Measurements from ENCODE around the gene ZNF316.

The ZNF316 gene

DNA sequence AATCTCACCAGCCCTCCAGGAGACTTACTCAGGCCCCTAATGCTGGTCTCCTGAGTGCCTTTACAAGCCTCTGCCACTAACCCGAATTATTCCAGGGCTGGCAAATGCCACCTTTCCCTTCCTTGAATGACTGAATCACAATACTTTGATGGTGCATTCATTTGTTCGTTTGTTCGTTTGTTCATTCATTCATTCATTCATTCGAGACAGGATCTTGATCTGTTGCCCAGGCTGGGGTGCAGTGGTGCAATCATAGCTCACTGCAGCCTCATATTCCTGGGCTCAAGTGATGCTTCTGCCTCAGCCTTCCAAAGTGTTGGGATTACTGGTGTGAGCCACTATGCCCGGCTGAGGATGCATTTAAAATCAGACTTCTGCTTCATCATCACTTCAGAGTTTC lies 63.7 kb downstream of the ZNF316 start:
- no peak for ATAC-seq

DNA sequence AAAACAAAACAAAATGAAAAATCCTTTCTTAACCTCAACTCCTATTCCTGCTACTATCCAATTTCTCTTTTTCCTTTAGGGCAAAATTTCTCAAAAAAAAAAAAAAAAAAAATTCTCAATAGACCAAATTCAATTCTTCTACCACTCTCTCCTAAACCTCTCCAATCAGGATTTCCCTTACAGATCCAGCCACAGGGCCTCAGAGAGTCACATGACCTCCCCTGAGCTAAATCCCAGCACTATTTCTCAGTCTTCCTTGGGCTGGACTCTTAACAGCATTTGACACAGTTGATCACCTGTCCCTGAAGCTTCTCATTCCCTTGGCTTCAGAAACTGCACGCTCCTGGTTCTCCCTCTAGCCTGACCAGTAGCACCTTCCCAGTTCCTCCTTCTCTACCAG lies 64.7 kb downstream of the ZNF316 start:
- no peak for ATAC-seq

Measured in activated CD4-positive, CD25-positive, alpha-beta regulatory T cell treated with anti-CD3 and anti-CD28 coated beads, Interleukin-2, amount 50 U/mL, for 24 hours (primary cell).